Neural cell (in vitro differentiated cells): ENCODE results near the gene CHM. TPM values are rescaled to one million over a fixed set of nuclear protein-coding genes. Genes with fewer than 3 reads are reported as not detected.
"Not testable (repeated sequence)": the region's sequence is repeated elsewhere in the genome, so short reads cannot be mapped to it uniquely, and the experiment has no call there.

Experiments used
- H2AFZ ChIP-seq: fragments of 200-600, 300-800 bp; sonication (generic), shearing (Covaris generic); 2 replicates; pipeline ENCODE4 v1.6.0; 2014; ENCODE audit warnings: low read depth, mild to moderate bottlenecking, antibody characterized with exemption, low read length, moderate library complexity
- H3F3A ChIP-seq: fragments of 200-600 bp; shearing (Covaris generic); 2 replicates; pipeline ENCODE4 v1.6.1; 2016; ENCODE audit warnings: mild to moderate bottlenecking, moderate library complexity, mixed read lengths, antibody characterized with exemption, low read length; ENCODE audit not compliant: insufficient read depth, poor library complexity, severe bottlenecking
- H3K27ac ChIP-seq: fragments of 200-600, 300-800 bp; sonication (generic), shearing (Covaris generic); 2 replicates; pipeline ENCODE4 v1.5.1; 2014; ENCODE audit warnings: mild to moderate bottlenecking, low read length, moderate library complexity
- H3K27me3 ChIP-seq: fragments of 300-800, 200-600 bp; sonication (generic), shearing (Covaris generic); 2 replicates; pipeline ENCODE4 v1.6.0; 2014; ENCODE audit warnings: mild to moderate bottlenecking, low read depth, low read length, moderate library complexity; ENCODE audit not compliant: insufficient read depth
- H3K36me3 ChIP-seq: fragments of 300-800, 200-600 bp; sonication (generic), shearing (Covaris generic); 2 replicates; pipeline ENCODE4 v1.5.1; 2014; ENCODE audit warnings: mild to moderate bottlenecking, antibody characterized with exemption, low read length, moderate library complexity; ENCODE audit not compliant: insufficient read depth
- H3K4me2 ChIP-seq: fragments of 300-800, 200-600 bp; sonication (generic), shearing (Covaris generic); 2 replicates; pipeline ENCODE4 v1.6.0; 2014; ENCODE audit warnings: mild to moderate bottlenecking, low read length
- H3K4me3 ChIP-seq: fragments of 300-800, 200-600 bp; sonication (generic), shearing (Covaris generic); 2 replicates; pipeline ENCODE4 v1.5.1; 2014; ENCODE audit warnings: mild to moderate bottlenecking, low read length, moderate library complexity
- H3K79me2 ChIP-seq: fragments of 200-600 bp; shearing (Covaris generic); replicated peaks from 2 replicates; pipeline ENCODE4 v1.6.0; 2014; ENCODE audit warnings: mild to moderate bottlenecking, low read length, moderate library complexity; ENCODE audit not compliant: insufficient read depth
- H3K9ac ChIP-seq: fragments of 300-800, 200-600 bp; sonication (generic), shearing (Covaris generic); 2 replicates; pipeline ENCODE4 v1.6.1; 2016; ENCODE audit warnings: mild to moderate bottlenecking, low read length, mixed read lengths
- H3K9me2 ChIP-seq: fragments of 200-600 bp; shearing (Covaris generic); 2 replicates; pipeline ENCODE4 v1.6.1; 2016; ENCODE audit warnings: mild to moderate bottlenecking, low read length, mixed read lengths; ENCODE audit not compliant: insufficient read depth
- H3K9me3 ChIP-seq: fragments of 200-600, 300-800 bp; sonication (generic), shearing (Covaris generic); 2 replicates; pipeline ENCODE4 v1.6.1; 2016; ENCODE audit warnings: mild to moderate bottlenecking, mixed run types, low read length, moderate library complexity, mixed read lengths
- H4K20me1 ChIP-seq: fragments of 200-600 bp; shearing (Covaris generic); 2 replicates; pipeline ENCODE4 v1.6.1; 2016; ENCODE audit warnings: mild to moderate bottlenecking, mixed run types; ENCODE audit not compliant: insufficient read depth
- CTCF ChIP-seq: fragments of 450-650 bp; IDR thresholded peaks from 2 replicates; pipeline ENCODE4 v1.5.1; 2014; ENCODE audit warnings: antibody characterized with exemption, mild to moderate bottlenecking, moderate library complexity; ENCODE audit not compliant: poor library complexity, severe bottlenecking
- EP300 ChIP-seq: fragments of 450-650 bp; conservative IDR thresholded peaks from 2 replicates; pipeline ENCODE4 v1.6.1; 2014; ENCODE audit warnings: antibody characterized with exemption, mild to moderate bottlenecking, moderate library complexity; ENCODE audit not compliant: poor library complexity, severe bottlenecking
- EZH2 ChIP-seq: fragments of 200-600, 300-800 bp; shearing (Covaris generic), sonication (generic); IDR thresholded peaks from 2 replicates; pipeline ENCODE4 v1.6.1; 2014; ENCODE audit warnings: antibody characterized with exemption, low read length, borderline replicate concordance, mild to moderate bottlenecking; ENCODE audit not compliant: insufficient read depth, poor library complexity, severe bottlenecking
- MXI1 ChIP-seq: fragments of 450-650 bp; conservative IDR thresholded peaks from 2 replicates; pipeline ENCODE4 v1.6.1; 2014; ENCODE audit warnings: antibody characterized with exemption, mild to moderate bottlenecking; ENCODE audit not compliant: poor library complexity, severe bottlenecking
- POLR2AphosphoS5 ChIP-seq: IDR thresholded peaks from 2 replicates; pipeline ENCODE4 v1.6.1; 2012
- RAD21 ChIP-seq: fragments of 450-650 bp; conservative IDR thresholded peaks from 2 replicates; pipeline ENCODE4 v1.6.1; 2014; ENCODE audit warnings: antibody characterized with exemption, mild to moderate bottlenecking, moderate library complexity
- SMC3 ChIP-seq: fragments of 450-650 bp; conservative IDR thresholded peaks from 2 replicates; pipeline ENCODE4 v1.6.1; 2014; ENCODE audit warnings: antibody characterized with exemption, mild to moderate bottlenecking, moderate library complexity; ENCODE audit not compliant: poor library complexity
- TAF1 ChIP-seq: IDR thresholded peaks from 2 replicates; pipeline ENCODE4 v1.6.1; 2012; ENCODE audit warnings: low read depth
- polyA plus RNA-seq: library from polyadenylated mRNA; depleted of rRNA; stranded (reverse); fragments of >200 nt; gene quantifications from 2 replicates; pipeline ENCODE4 v1.2.3, GENCODE V29; 2014
- TF ChIP-seq, protein P1 (sequence below): IDR thresholded peaks from 2 replicates; pipeline ENCODE4 v1.6.1; 2012; ENCODE audit warnings: borderline replicate concordance

CHM gene
- polyA plus RNA-seq, 1 donor from 2014 or later = 20.3 TPM

GRCh38 chrX:85963736-85964135 is 83.6 kb downstream of the CHM start:
- Histone ChIP-seq H3K9ac (no peak overlapping the region), H2AFZ (no peak overlapping the region)
- TF ChIP-seq RAD21 (no peak), SMC3 (no peak), EZH2 (no peak), TAF1 (no peak), EP300 (no peak), POLR2AphosphoS5 (no peak), CTCF (no peak), MXI1 (no peak)
- TF ChIP-seq, protein P1, sequence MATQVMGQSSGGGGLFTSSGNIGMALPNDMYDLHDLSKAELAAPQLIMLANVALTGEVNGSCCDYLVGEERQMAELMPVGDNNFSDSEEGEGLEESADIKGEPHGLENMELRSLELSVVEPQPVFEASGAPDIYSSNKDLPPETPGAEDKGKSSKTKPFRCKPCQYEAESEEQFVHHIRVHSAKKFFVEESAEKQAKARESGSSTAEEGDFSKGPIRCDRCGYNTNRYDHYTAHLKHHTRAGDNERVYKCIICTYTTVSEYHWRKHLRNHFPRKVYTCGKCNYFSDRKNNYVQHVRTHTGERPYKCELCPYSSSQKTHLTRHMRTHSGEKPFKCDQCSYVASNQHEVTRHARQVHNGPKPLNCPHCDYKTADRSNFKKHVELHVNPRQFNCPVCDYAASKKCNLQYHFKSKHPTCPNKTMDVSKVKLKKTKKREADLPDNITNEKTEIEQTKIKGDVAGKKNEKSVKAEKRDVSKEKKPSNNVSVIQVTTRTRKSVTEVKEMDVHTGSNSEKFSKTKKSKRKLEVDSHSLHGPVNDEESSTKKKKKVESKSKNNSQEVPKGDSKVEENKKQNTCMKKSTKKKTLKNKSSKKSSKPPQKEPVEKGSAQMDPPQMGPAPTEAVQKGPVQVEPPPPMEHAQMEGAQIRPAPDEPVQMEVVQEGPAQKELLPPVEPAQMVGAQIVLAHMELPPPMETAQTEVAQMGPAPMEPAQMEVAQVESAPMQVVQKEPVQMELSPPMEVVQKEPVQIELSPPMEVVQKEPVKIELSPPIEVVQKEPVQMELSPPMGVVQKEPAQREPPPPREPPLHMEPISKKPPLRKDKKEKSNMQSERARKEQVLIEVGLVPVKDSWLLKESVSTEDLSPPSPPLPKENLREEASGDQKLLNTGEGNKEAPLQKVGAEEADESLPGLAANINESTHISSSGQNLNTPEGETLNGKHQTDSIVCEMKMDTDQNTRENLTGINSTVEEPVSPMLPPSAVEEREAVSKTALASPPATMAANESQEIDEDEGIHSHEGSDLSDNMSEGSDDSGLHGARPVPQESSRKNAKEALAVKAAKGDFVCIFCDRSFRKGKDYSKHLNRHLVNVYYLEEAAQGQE = no peak

GRCh38 chrX:85955510-85955909 is 91.8 kb downstream of the CHM start:
- no peaks in the 10 kb centered on the region for H4K20me1 ChIP-seq
- TF ChIP-seq, protein P1 = no peak
- TF ChIP-seq TAF1 (no peak), POLR2AphosphoS5 (no peak), SMC3 (no peak), MXI1 (no peak), EP300 (no peak), CTCF (no peak), EZH2 (no peak), RAD21 (no peak)
- H3K4me3 ChIP-seq = no peak overlapping the region
- H3K9me3 ChIP-seq = no peaks in the 10 kb centered on the region
- H3K9me2 ChIP-seq = no peaks in the 10 kb centered on the region
- H3K27ac ChIP-seq = no peak overlapping the region
- H3K4me2 ChIP-seq = no peak overlapping the region
- H3K36me3 ChIP-seq = no peaks in the 10 kb centered on the region
- H3K27me3 ChIP-seq = no peaks in the 10 kb centered on the region
- no peak overlapping the region for H3K9ac ChIP-seq
- no peak overlapping the region for H2AFZ ChIP-seq
- H3F3A ChIP-seq = no peaks in the 10 kb centered on the region
- H3K79me2 ChIP-seq = no peaks in the 10 kb centered on the region

More at GRCh38 chrX:85963736-85964135, 83.6 kb downstream of the CHM start:
- H3K79me2 ChIP-seq = no peaks in the 10 kb centered on the region
- H4K20me1 ChIP-seq = no peaks in the 10 kb centered on the region
- H3K9me2 ChIP-seq = no peaks in the 10 kb centered on the region
- H3K4me3 ChIP-seq = no peak overlapping the region
- H3K4me2 ChIP-seq = no peak overlapping the region
- H3F3A ChIP-seq = no peaks in the 10 kb centered on the region
- no peaks in the 10 kb centered on the region for H3K9me3 ChIP-seq
- no peak overlapping the region for H3K27ac ChIP-seq
- no peaks in the 10 kb centered on the region for H3K27me3 ChIP-seq
- no peaks in the 10 kb centered on the region for H3K36me3 ChIP-seq

GRCh38 chrX:85944751-85945150 is 102.6 kb downstream of the CHM start:
- not testable (repeated sequence) for H3K4me2 ChIP-seq, H3K4me3 ChIP-seq, H3K79me2 ChIP-seq, H2AFZ ChIP-seq, H3F3A ChIP-seq, H3K9me3 ChIP-seq, H3K9ac ChIP-seq, H3K27me3 ChIP-seq, H4K20me1 ChIP-seq, H3K9me2 ChIP-seq, H3K27ac ChIP-seq, H3K36me3 ChIP-seq
